NCI-H2107 treated with DMSO at 0.1 percent for 48 hours (cell line): Measurements from ENCODE around the gene FRAS1.
"Not testable (repeated sequence)": the region's sequence is repeated elsewhere in the genome, so short reads cannot be mapped to it uniquely, and the experiment has no call there.

Experiments used
- DNase-seq: peaks from one replicate; lab custom pipeline; 2025; ENCODE audit not compliant: unreplicated experiment; lab: John Stamatoyannopoulos, UW

FRAS1 gene

DNA sequence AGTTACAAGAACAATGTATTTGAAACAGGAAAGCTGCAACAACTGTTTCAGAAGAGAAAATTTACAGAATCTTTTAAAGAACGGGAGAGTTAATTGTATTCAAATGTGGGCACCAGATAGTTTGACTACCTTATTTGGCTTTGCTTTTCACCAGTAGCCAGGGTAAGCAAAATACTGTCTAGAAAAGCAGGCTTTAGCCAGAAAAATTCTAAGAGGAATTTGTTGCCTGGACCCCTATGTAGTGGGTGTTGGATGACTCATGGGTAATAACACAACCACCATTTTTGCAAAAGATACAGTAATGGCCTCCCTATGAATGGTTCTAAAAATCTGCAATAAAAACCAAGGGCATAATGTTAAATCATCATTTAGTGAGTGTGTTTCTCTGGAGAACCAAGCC, 261.0 kb downstream of the FRAS1 start:
- DNase-seq, result no peak

DNA sequence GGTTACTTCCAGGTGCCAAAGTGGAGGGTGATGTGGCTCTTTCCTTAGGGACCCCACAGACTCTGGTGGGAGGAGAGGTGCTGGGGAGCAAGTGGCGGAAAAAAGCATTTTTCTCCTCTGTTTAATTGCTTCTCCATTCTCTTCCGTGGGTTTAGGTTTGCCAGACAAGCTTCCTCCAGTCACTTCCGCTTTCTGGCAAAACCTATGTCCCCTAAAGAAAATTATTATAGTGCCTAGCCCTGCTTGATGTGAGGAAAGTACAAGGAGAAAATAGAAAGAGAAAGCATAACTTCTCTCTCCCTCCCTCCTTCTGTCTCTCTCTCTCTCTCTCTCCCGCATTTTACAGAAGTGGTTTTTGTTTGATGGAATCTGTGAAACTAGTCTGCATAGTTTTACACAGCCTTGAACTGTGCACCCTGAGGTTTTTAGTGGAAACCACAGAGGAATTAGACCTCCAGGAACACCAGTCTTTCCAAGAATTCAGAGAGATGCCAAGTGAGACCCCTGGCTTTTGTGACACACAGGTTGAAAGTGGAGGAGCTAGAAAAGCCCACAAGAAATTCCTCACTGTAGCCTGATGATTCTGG, 263.3 kb downstream of the FRAS1 start:
- DNase-seq, result no peak

DNA sequence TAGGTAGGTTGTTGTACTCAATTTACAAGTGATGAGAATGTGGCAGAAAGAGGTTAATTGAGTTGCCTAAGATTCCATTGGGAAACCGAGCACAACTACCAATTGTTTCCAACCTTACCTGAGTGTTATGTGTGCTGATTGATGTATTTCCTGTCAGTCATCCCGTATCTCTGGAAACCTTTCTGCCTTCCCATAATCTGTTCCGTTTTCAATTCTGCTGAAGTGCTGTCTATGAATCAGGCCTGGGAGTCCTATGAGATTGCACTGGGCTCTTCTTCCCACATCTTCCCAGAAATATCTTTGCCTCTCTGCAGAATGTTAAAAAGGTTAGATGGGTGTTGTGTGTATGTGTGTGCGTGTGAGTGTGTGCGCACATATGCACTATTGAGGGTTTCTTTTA, 264.9 kb downstream of the FRAS1 start:
- DNase-seq, result no peak

DNA sequence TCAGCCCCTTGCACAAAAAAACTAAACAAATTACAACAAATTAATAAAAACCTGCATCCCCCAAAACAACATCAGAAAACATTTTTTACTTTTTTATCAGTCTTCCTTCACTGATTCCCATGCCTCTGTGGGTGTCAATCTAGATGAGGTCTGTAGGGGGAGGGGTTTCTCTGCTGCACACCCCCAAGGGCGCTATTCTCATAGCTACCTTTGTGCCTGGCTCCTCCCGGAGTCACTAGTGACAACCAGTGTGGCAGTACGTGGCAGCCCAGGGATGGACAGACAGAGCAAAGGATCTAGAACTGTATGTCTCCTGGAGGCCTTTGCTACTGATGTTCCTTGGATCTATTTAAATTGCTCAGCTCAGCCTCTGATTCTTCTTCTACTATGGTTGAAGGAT, 266.3 kb downstream of the FRAS1 start:
- no peak for DNase-seq

DNA sequence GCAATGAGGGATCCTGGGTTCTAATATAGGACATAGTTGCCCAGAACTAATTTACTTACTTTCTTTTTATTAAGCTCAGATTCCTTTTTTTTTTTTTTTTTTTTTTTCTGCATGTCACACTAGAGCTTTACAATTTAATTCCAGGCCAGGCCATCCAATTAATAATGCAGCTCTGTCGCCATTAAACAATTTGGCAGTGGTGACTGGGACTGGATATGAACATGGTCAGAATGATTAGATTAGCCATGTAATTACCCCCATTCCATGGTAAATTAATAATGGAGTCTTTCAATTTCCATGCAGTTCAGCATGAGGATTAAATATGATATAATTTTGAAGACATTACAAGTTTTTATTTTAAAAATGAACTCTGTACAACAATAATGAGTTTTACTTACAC, 267.5 kb downstream of the FRAS1 start:
- DNase-seq, result no peak

DNA sequence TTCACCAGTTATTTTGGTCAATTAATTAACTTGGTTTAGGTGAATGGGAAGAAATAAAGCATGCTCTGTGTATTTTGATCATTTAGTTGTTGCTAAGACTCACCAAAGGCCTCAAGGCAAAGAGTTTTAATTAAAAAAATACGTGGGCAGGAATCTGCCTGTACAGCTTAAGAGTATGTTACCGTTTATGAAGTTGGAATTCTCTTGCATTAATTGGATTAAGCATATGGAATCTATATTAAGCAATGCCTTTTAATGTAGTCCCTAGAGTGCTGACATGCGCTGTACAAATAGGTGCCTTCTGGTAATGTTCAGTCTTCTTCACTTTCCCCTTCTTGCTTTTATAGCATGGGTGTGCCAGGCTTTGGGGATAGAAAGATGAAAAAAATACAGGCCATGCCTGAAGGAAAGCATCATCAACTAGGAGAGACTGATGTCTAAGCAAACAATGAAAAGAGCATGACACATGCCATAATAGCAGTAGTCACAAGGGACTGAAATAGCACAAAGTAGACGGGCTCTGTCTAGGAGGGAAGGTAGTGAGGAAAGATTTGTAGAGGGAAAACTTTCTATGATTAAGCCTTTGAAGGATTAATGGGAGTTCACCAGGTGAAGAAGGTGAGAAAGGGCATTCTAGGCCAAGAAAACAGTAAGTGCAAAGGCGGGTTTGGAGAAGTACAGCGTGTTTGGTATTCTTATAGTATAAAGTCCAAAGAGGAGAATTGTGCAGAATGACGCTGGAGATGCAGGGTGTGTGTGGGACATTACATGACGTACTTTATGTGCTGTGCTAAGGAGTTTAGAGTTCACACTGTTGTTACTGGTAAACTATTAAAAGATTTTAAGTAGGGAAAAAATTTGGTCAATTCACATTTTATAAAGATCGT, 268.4 kb downstream of the FRAS1 start:
- DNase-seq, result no peak

DNA sequence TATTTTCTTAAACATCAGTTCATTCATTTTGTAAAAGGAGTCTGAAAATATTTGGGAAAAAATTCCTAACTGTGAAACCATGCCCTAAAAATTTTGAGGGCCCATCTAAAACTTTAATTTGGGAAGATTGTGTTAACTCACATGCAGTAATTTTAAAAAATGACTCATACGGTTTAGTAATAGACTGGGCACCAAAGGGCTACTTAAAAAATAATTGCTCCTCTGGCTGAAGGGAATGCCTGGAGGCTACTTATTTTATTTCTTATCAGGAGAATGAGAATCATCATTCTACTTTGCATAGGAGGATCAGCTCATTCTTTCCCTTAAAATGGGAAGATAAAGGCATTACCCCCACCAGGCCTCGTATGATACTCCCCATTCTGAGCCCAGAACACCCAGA, 271.5 kb downstream of the FRAS1 start:
- not testable (repeated sequence) for DNase-seq

DNA sequence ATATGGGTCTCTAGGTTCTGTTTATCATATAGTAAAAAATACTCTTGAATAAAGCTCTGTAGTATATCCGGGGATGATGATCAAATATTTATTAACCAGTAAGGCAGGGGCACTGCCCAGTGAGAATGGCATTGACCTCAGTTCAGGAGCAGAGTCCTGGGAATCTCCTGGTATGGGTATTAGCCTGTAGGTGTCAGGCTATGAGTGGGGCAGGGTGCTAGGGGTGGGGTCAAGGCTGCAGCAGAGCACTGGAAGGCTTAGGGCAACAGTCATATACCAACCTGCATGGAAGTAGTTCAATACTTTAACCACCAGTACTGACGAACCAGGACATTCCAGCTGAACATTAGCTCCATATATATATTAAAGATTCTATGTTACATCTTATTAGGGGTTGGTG, 274.1 kb downstream of the FRAS1 start:
- DNase-seq, result no peak

DNA sequence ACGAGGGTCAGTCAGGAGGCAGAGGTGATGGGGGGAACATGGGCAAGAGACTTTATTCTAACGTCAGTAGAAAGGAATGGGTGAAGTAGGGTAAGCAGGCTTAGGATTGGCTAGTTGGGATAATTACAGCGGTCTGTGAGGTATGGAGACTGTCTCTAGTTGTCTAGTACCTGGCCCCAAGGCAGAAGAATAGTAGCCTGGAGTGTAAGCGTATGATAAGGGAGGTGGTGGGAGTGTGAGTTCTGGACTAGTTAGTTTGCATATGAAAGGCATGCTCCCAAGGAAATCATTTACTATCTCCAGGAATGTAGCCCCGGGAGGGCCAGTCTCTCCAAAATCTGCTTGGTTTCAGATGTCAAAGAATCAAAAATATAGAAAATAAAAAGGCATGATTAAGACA, 274.8 kb downstream of the FRAS1 start:
- DNase-seq, result no peak

DNA sequence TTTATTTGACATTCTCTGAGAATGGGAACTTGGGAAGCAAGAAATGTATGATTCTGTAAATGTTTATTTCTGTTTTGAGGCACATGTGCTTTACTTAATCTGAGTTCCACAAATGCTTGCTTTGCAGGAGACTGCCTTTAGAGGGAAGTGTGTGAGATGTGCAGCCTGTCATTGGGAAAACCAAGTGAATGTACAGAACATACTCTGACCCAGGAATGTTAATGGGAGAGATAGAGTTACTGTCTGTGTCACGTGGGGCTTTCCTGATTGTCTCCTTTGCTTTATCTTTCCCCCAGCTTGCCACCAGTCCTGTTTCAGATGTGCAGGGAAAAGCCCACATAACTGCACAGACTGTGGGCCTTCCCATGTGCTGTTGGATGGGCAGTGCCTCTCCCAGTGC, 275.9 kb downstream of the FRAS1 start:
- DNase-seq, result no peak

DNA sequence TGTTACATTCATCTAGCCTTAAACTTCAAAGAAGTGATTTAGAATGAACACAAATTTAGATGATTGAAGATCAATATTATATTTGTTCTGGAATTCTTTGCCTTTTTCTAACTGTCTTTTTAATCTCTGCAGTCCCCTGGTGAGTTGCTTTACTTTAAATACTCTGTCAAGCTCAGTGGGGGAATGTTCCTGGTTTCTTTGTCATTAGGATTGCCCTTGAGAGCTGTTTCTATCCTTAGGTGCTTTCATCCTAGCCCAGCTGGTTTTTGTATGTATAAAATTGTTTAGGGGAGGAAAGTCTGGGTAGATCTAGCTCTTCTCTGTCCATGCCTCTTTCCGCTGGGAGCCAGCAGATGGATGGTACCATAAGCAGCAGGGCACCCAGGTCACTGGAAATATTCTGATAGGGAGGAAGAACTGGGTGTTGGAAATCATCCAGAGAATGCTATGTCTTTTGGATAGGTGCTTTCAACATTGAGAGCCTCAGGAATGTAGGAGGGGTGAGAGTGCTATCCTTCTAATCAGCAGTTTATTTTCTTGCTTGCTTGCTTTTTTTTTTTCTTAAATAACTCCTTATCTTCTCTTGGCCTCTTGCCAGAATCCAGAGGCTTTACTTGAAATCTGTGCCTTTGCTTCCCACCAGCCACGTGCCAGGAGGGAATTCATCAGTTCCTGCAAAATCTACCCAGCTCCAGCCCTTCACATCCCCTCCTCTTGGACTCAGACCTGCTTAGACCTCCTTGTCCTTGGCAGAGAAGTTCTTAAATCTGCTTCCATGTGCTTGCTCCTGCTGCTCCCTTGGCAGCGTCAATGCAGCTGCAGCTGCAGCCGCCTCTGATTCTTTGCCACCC, 279.2 kb downstream of the FRAS1 start:
- no peak for DNase-seq

DNA sequence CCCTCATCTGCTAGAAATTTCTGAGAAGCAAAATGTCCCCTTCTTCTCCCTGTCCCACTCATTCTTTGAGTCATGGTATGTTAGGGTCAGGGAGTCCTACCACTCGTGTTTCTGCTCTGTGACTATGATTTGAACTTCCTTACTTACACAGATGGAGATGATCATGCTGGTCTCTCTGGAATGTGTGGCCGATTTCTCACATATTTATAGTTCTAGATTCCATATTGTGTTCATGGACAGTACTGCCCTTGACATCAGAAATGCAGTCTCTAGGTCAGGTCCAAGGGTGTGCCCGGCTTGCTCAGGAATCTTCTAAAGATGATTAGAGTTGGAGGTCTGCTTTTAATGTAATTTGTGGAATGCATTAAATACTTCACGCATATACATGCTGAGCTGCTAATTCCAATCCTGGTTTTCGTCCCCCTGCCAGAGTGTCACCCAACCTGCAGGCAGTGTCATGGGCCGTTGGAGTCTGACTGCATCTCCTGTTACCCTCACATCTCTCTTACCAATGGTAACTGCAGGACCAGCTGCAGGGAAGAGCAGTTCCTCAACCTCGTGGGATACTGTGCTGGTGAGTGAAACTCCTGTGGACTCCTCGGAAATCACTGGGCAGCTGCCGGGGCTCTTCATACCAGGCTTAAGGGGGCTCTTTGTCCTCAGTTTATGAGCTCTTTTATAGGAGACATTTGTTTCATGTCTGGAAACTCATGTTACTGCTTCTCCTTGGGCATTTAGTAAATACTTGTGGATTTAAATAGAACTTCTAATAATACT, 280.3 kb downstream of the FRAS1 start:
- no peak for DNase-seq

DNA sequence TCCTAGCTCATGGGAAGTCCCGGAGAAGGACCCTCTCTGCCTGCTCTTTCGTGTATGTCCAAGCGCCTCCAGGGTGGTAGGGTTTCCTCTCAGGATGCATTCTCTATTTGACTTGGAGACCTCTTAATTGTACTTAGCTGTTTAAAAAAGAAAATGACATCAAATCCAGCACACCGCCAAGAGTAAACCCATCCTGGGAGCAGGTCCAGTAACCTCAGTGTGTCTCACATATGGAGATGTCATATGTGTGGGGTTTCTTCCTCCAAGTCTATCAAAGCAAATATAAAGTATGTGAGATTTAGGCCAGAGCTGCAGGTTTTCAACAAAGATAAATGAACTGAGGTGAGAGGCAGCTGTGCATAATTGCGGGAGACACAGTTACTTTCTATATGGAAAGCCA, 285.0 kb downstream of the FRAS1 start:
- DNase-seq, result no peak

DNA sequence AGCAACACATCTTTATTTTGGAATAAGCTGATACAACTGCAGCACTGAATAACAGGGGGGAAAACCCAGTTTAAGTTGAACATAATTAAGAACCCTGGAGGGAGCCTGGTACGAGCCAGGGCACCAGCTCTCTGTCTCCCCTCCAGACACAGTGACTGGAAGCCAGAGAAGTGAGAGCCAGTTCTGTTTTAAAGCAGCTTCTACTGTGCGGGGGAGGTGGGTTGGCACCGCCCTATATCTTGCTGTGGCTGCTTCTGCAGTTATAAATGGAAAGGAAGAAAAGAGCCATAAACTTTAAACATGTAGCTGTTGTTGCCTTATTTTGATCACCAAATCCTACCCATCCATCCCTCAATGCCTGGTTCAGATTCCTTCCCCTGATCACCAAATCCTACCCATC, 286.6 kb downstream of the FRAS1 start:
- DNase-seq, result no peak

DNA sequence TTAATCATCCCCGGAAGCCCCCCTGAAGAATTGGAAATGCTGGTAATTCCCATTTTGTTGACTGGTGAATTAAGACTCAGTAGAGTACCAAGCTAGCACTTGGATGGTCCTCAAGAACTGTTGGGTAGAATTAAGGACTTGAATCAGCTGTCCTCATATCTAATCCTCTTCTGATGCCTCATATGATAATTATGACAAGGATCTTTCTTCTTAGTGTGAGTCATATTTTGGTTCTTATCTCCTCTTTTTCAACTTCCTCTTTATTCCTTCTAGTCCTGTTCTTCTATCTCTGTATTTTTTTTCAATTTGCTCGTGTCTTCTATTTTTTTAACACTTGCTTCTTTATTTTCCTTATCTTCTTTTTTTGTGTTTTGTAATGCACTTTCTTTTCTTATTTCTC, 288.1 kb downstream of the FRAS1 start:
- DNase-seq, result no peak

DNA sequence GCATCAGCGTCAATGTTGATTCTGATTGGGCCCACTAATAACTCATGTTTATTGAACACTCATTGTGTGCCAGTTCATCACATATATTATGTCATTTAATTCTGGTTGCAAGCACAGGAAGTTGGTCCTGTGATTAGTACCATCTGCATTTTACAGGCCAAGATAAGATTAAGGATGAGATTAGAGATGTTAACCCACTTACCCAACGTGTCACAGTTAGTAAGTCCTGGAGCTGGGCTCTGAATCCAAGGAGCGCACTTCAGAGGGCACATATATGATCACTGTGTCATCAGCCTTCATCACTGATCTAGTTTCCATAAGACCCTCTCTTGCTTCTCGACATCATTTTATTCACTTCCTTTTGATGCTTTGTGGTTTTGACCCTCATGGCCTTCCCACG, 289.1 kb downstream of the FRAS1 start:
- no peak for DNase-seq

DNA sequence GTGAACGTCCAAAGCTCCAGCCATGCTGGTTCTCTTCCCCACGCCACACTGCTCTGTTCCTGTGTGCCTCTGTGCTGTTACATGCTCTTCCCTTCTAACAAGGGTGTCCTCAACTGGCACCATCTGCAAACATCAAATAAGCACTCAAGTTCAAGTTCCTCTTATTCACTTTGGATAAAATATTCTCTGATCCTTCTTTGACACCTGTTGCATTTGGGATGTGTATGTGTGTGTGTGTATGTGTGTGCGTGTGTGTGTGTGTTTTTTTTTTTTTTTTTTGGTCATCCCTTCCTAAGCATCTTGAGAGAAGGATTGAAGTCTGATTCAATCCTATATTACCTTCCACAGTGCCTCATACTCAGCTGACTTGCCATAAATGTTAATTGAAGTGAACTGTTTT, 290.4 kb downstream of the FRAS1 start:
- DNase-seq, result no peak

DNA sequence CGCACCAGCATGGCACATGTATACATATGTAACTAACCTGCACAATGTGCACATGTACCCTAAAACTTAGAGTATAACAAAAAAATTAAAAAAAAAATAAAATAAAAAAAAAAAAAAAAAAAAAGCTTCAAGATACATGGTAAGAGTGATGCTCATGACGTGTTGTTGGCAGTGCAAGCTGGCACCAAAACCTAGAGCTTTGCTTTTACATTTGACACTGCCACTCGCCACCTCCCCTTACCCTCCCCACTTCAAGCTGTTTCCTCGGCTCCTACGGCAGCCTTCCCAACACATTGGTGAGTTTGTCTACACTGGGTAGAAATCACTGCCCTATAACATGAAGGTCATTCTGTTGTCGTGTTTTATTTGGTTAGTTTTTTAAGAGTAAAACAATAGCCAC, 296.8 kb downstream of the FRAS1 start:
- no peak for DNase-seq

DNA sequence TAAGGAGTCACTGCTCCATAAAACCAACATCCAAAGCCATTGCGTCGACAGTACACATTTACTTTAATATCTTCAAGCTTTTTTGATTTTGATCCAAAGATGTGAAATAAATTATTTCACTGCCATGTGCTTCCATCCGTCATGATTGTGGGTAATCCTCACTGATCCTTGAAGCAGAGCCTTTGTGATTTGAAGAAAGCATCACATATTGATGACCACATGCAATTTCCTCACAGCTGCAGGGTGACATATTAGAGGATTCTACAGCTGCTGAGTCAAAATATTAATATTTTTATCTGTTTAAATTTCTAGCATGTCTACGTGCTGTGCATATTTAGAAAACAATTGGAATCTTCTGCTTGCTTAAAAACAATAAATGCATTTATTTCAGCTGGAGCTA, 297.7 kb downstream of the FRAS1 start:
- DNase-seq, result no peak

DNA sequence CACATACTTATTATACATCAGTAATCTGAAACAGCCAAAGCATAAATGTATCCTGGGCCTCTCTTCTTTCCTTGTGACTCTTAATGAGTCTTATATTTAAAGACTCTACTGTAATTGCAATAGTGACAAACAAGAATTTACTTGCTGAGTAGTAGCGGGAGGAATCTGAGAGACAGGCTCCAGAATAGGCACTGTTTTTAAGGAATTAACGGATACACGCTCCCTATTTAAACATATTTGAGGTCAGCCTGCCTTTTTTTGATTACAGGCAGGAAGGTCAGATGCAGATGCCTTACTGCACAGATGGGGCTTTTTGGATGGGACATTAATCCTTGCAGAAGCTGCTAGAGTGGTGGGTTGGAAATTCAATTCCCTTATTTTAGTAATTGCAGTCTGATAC, 298.2 kb downstream of the FRAS1 start:
- no peak for DNase-seq

DNA sequence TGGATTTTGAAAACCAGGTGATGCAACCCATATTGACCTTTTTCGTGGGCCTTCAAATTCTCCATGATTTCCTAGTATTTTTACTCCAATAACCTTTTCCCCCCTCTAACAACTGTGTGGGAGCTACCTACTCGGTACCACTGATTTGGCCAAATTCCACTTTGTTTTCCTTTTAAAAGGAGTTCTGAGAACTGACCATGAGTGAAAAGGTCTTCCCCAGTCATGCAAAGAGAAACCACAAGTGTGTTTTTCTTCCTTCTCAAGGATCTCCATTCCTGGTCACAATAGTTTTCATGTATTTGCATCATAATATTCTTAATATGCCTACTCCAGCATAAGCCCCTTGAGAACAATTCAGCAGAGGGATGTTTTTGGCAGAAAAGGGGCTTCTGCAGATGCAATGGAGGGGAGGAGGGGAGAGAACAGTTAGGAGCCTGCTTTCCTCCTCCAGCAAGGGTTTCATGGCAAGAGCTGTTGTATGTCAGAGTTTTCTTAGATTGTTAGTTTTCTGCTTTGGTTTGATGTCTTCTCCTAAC, 299.2 kb downstream of the FRAS1 start:
- no peak for DNase-seq
